Fibroblast of mammary gland (primary cell): ENCODE measurements around the gene MALSU1.

Source experiments
- DNase-seq: peaks from one replicate; pipeline ENCODE4 v3.0.0-alpha.2; 2010; ENCODE audit warnings: low read depth
- H3K4me3 ChIP-seq: 2 replicates; pipeline ENCODE4 v1.5.1; 2011; ENCODE audit warnings: low read depth, mild to moderate bottlenecking, low read length, moderate library complexity; ENCODE audit not compliant: control insufficient read depth
- TF ChIP-seq, protein P1 (sequence below): conservative IDR thresholded peaks from 2 replicates; pipeline ENCODE4 v1.5.1; 2011; ENCODE audit warnings: low read depth, low read length, inconsistent platforms; ENCODE audit not compliant: control insufficient read depth, insufficient read depth

Gene MALSU1

DNA sequence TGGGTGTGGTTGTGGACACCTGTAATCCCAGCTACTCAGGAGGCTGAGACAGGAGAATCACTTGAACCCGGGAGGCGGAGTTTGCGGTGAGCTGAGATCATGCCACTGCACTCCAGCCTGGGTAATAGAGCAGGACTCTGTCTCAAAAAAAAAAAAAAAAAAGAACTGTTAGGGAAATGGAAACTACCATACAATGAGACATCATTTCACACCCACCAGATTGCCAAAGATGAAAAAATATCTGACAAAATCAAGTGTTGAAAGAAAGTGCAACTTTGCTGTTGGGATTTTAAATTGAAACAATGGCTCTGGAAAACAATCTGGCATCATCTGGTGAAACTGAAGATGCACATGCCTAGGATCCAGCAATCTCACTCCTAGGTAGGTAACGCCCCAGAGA, 16.1 kb upstream of the MALSU1 start:
- TF ChIP-seq, protein P1, sequence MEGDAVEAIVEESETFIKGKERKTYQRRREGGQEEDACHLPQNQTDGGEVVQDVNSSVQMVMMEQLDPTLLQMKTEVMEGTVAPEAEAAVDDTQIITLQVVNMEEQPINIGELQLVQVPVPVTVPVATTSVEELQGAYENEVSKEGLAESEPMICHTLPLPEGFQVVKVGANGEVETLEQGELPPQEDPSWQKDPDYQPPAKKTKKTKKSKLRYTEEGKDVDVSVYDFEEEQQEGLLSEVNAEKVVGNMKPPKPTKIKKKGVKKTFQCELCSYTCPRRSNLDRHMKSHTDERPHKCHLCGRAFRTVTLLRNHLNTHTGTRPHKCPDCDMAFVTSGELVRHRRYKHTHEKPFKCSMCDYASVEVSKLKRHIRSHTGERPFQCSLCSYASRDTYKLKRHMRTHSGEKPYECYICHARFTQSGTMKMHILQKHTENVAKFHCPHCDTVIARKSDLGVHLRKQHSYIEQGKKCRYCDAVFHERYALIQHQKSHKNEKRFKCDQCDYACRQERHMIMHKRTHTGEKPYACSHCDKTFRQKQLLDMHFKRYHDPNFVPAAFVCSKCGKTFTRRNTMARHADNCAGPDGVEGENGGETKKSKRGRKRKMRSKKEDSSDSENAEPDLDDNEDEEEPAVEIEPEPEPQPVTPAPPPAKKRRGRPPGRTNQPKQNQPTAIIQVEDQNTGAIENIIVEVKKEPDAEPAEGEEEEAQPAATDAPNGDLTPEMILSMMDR, result no peak
- H3K4me3 ChIP-seq, result no peak overlapping the region
- DNase-seq, result no peak

GRCh38 chr7:23284871-23285270, 14.3 kb upstream of the MALSU1 start:
- no peak overlapping the region for H3K4me3 ChIP-seq
- no peak for DNase-seq
- TF ChIP-seq, protein P1, result no peak

- no peak for DNase-seq
- no peak overlapping the region for H3K4me3 ChIP-seq
- TF ChIP-seq, protein P1, result no peak
Measured at GRCh38 chr7:23285657-23286646, 13.2 kb upstream of the MALSU1 start.

GRCh38 chr7:23287612-23288011, 11.5 kb upstream of the MALSU1 start:
- DNase-seq, result no peak
- H3K4me3 ChIP-seq, result no peak overlapping the region
- TF ChIP-seq, protein P1, result no peak

- H3K4me3 ChIP-seq, result no peak overlapping the region
- DNase-seq, result no peak
- TF ChIP-seq, protein P1, result no peak
Measured at GRCh38 chr7:23290993-23291392, 8.1 kb upstream of the MALSU1 start.

DNA sequence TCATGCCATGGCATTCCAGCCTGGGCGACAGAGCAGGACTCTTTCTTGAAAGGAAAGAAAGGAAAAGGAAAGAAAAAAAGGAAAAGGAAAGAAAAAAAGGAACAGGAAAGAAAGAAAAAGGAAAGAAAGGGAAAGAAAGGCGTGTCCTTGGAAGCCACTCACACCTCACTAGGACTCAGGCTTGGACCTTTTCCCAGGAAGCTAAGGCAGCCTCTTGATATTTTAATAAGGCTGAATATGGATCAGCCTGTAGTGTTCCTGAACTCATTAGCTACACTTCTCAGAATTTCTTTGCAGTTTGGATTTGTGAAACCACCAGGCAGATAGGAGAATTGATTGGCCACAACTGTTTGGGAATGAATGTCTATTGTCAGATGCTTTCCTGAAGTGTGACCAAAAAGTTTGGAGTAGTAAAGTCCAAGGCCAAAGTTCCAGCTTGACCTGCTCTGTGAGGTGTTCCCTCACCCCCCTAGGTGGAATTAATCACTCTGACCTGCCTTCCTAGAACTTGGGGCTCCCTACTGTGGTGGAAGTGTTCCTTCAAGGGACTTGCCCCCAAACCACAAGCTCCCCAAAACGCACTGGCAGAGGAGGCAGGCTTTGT, 7.1 kb upstream of the MALSU1 start:
- TF ChIP-seq, protein P1, result no peak
- H3K4me3 ChIP-seq, result no peak overlapping the region
- no peak for DNase-seq
